Adrenal gland (tissue), 12 donors: ENCODE data around the gene CRAT. TPM values are rescaled to one million over a fixed set of nuclear protein-coding genes. Genes with fewer than 3 reads are reported as not detected.

ENCODE experiments used
- DNase-seq, 7 donors: peaks; one replicate each; pipeline ENCODE4 v3.0.0-alpha.2; 2019 to 2020
- H3K27ac ChIP-seq, 5 donors: fragments of 200-600 bp; sonication (generic) in 4 of 5; 1 replicate in 3 of 5; 2 replicates in 2 of 5; pipeline versions ENCODE4 v1.5.1 to v1.8.0; 2016 to 2020; ENCODE audit warnings: mild to moderate bottlenecking in 1 of 5
- H3K27me3 ChIP-seq: fragments of 200-600 bp; 2 replicates; pipeline ENCODE4 v1.8.0; 2021
- H3K36me3 ChIP-seq, 2 donors: fragments of 200-600 bp; replicated peaks in 1 of 2; 1 replicate in 1 of 2; 2 replicates in 1 of 2; pipeline versions ENCODE4 v1.5.1 to v1.8.0; 2018 to 2022
- H3K4me1 ChIP-seq, 2 donors: fragments of 200-600 bp; replicated peaks in 1 of 2; 1 replicate in 1 of 2; 2 replicates in 1 of 2; pipeline versions ENCODE4 v1.5.1 to v1.8.0; 2018 to 2021
- H3K4me3 ChIP-seq, 4 donors: fragments of 200-600 bp; sonication (generic) in 3 of 4; one replicate each; pipeline ENCODE4 v1.5.1; 2016 to 2018
- H3K9me3 ChIP-seq, 3 donors: fragments of 200-600 bp; sonication (generic) in 1 of 3; replicated peaks in 1 of 3; 1 replicate in 2 of 3; 2 replicates in 1 of 3; pipeline versions ENCODE4 v1.5.1 to v1.8.0; 2016 to 2021
- POLR2A ChIP-seq, 2 donors: fragments of 450-650 bp; IDR thresholded peaks; one replicate each; pipeline ENCODE4 v1.6.1; 2017; ENCODE audit warnings: antibody characterized with exemption in 2 of 2, mild to moderate bottlenecking in 2 of 2, moderate library complexity in 1 of 2
- WGBS, 4 donors: extraction: QIAGEN DNeasy Blood & Tissue Kit in 2 of 4; methylation state at CpG; one replicate each; pipeline versions ENCODE4 v1.1.5 to v1.1.7; 2013 to 2017; 5-methylcytosine and 5-hydroxymethylcytosine counted together
- intact Hi-C, 2 donors: fragments of 100-400 bp; cut with DNase I; formaldehyde crosslinking; loops; one replicate each; pipeline versions ENCODE4 v1.14.1 to v1.15.0; 2022 to 2023
- polyA plus RNA-seq, 3 donors: library from polyadenylated mRNA; stranded (reverse); fragments of 200-250 nt in 2 of 3; fragments of 350-450 nt in 1 of 3; fragmentation: Illumina TruSeq in 1 of 3; extraction: RNeasy Lipid Tissue Mini Kit (QIAGEN cat#74804) in 1 of 3; gene quantifications; one replicate each; pipeline ENCODE4 v1.2.3, GENCODE V29; 2013 to 2014
- total RNA-seq, 9 donors: library from RNA; depleted of rRNA in 4 of 9; stranded (reverse); fragments of >200 nt in 4 of 9; fragments of 120-200 nt in 1 of 9; fragmentation: NEBNext Ultra II Directional in 1 of 9; extraction: Animal tissue kit (Norgen Biotek cat#: 25700) in 1 of 9; gene quantifications; one replicate each; pipeline versions ENCODE4 v1.1.0 to v1.2.4, GENCODE V29; 2013 to 2023
- TF ChIP-seq, protein P1 (sequence below), 6 experiments: fragments of 450-650 bp in 4 of 6; fragments of 200-600 bp in 2 of 6; sonication (generic) in 1 of 6; IDR thresholded peaks; 1 replicate in 5 of 6; 2 replicates in 1 of 6; pipeline versions ENCODE4 v1.5.1 to v1.8.0; 2016 to 2021; ENCODE audit warnings: antibody characterized with exemption in 6 of 6, mild to moderate bottlenecking in 2 of 6, moderate library complexity in 1 of 6
- donor health status: healthy with polysubstance abuse.
- donor health status: Bipolar disorder and iron deficiency.
- donor health status: DM: yes; HTN: yes; CAD: no.
- donor health status: DM: no; HTN: no; CAD: no.
- donor health status: DM: no; HTN: no; CAD: no.
- donor health status: DM: yes; HTN: yes; CAD: no.

The CRAT gene
- total and polyA plus RNA-seq, 12 donors = 26.8 to 144 (median 91.2) TPM

- DNase-seq = no peak
- H3K27me3 ChIP-seq = no peaks in the 10 kb centered on the region
- H3K27ac ChIP-seq = no peak overlapping the region
- no peaks in the 10 kb centered on the region for H3K36me3 ChIP-seq
- WGBS, 4 donors = 82 to 88% (median 83%) methylated on average over 12 to 18 of the region's 18 CpGs
- no peak overlapping the region for H3K4me3 ChIP-seq
- intact Hi-C loops = no loop called here
- TF ChIP-seq, protein P1, sequence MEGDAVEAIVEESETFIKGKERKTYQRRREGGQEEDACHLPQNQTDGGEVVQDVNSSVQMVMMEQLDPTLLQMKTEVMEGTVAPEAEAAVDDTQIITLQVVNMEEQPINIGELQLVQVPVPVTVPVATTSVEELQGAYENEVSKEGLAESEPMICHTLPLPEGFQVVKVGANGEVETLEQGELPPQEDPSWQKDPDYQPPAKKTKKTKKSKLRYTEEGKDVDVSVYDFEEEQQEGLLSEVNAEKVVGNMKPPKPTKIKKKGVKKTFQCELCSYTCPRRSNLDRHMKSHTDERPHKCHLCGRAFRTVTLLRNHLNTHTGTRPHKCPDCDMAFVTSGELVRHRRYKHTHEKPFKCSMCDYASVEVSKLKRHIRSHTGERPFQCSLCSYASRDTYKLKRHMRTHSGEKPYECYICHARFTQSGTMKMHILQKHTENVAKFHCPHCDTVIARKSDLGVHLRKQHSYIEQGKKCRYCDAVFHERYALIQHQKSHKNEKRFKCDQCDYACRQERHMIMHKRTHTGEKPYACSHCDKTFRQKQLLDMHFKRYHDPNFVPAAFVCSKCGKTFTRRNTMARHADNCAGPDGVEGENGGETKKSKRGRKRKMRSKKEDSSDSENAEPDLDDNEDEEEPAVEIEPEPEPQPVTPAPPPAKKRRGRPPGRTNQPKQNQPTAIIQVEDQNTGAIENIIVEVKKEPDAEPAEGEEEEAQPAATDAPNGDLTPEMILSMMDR (IDR thresholded peaks at IDR 0.05) = no peak
- TF ChIP-seq POLR2A (IDR thresholded peaks at IDR 0.05) = no peak
- peaks cover 14 to 18% of the 10 kb centered on the region in 2 donors for H3K4me1 ChIP-seq
- no peaks in the 10 kb centered on the region for H3K9me3 ChIP-seq
Measured at GRCh38 chr9:129078691-129079503, 31.7 kb downstream of the CRAT start.

GRCh38 chr9:129077236-129077635 lies 33.4 kb downstream of the CRAT start:
- no peak overlapping the region for H3K27ac ChIP-seq
- peaks cover 12 to 15% of the 10 kb centered on the region in 2 donors for H3K4me1 ChIP-seq
- H3K9me3 ChIP-seq = no peaks in the 10 kb centered on the region
- TF ChIP-seq, protein P1 (IDR thresholded peaks at IDR 0.05) = no peak
- TF ChIP-seq POLR2A (IDR thresholded peaks at IDR 0.05) = no peak
- intact Hi-C loops = no loop called here
- H3K36me3 ChIP-seq = no peaks in the 10 kb centered on the region
- WGBS, 4 donors = 86 to 94% (median 88%) methylated on average over 10 of the region's 10 CpGs
- no peaks in the 10 kb centered on the region for H3K27me3 ChIP-seq
- DNase-seq = no peak
- H3K4me3 ChIP-seq = no peak overlapping the region

- H3K4me3 ChIP-seq = no peak overlapping the region
- H3K36me3 ChIP-seq = no peaks in the 10 kb centered on the region
- H3K4me1 ChIP-seq = peaks cover 6 to 9% of the 10 kb centered on the region in 2 donors
- no peaks in the 10 kb centered on the region for H3K27me3 ChIP-seq
- intact Hi-C loops = no loop called here
- 89 to 94% (median 92%) methylated on average over 11 of the region's 11 CpGs for WGBS, 4 donors
- no peak overlapping the region for H3K27ac ChIP-seq
- no peaks in the 10 kb centered on the region for H3K9me3 ChIP-seq
- no peak for TF ChIP-seq POLR2A (IDR thresholded peaks at IDR 0.05)
- TF ChIP-seq, protein P1 (IDR thresholded peaks at IDR 0.05) = no peak
- no peak for DNase-seq
Measured at GRCh38 chr9:129076640-129077037, 34.0 kb downstream of the CRAT start.

GRCh38 chr9:129075996-129076639 lies 34.5 kb downstream of the CRAT start:
- intact Hi-C loops = no loop called here
- Histone ChIP-seq H3K4me3 (no peak overlapping the region), H3K27me3 (no peaks in the 10 kb centered on the region), H3K4me1 (peaks cover 3 to 7% of the 10 kb centered on the region in 2 donors), H3K9me3 (no peaks in the 10 kb centered on the region), H3K36me3 (no peaks in the 10 kb centered on the region), H3K27ac (no peak overlapping the region)
- 82 to 91% (median 85%) methylated on average over 5 to 16 of the region's 16 CpGs for WGBS, 4 donors
- TF ChIP-seq, protein P1 (IDR thresholded peaks at IDR 0.05) = no peak
- no peak for TF ChIP-seq POLR2A (IDR thresholded peaks at IDR 0.05)
- DNase-seq = no peak
